Thyroid gland (tissue), 4 donors: ENCODE measurements around the gene PDZD2. TPM values are rescaled to one million over a fixed set of nuclear protein-coding genes. Genes with fewer than 3 reads are reported as not detected.

Source experiments
- DNase-seq, 2 donors: peaks; one replicate each; pipeline ENCODE4 v3.0.0-alpha.2; 2019
- H3K27ac ChIP-seq, 3 donors: fragments of 200-600 bp; sonication (generic); 1 replicate in 2 of 3; 2 replicates in 1 of 3; pipeline ENCODE4 v1.5.1; 2016 to 2019; ENCODE audit warnings: mild to moderate bottlenecking in 1 of 3, moderate library complexity in 1 of 3
- H3K27me3 ChIP-seq: fragments of 200-600 bp; sonication (generic); one replicate; pipeline ENCODE4 v1.5.1; 2019
- H3K36me3 ChIP-seq, 2 donors: fragments of 200-600 bp; sonication (generic); one replicate each; pipeline ENCODE4 v1.5.1; 2016 to 2019
- H3K4me1 ChIP-seq, 2 donors: fragments of 200-600 bp; sonication (generic); one replicate each; pipeline ENCODE4 v1.5.1; 2017 to 2019
- H3K4me3 ChIP-seq, 3 donors: fragments of 200-600 bp; sonication (generic); replicated peaks in 1 of 3; 1 replicate in 2 of 3; 2 replicates in 1 of 3; pipeline ENCODE4 v1.5.1; 2016; ENCODE audit warnings: mild to moderate bottlenecking in 1 of 3
- H3K9me3 ChIP-seq: fragments of 200-600 bp; sonication (generic); one replicate; pipeline ENCODE4 v1.5.1; 2017
- POLR2A ChIP-seq, 2 donors: fragments of 450-650 bp; IDR thresholded peaks; one replicate each; pipeline ENCODE4 v1.6.1; 2017; ENCODE audit warnings: antibody characterized with exemption in 2 of 2, mild to moderate bottlenecking in 2 of 2, moderate library complexity in 1 of 2
- WGBS, 2 donors: methylation state at CpG; one replicate each; pipeline ENCODE4 v1.1.5; 2017; 5-methylcytosine and 5-hydroxymethylcytosine counted together
- intact Hi-C: fragments of 100-400 bp; cut with DNase I; formaldehyde crosslinking; loops from one replicate; pipeline ENCODE4 v1.15.1; 2023
- total RNA-seq, 4 donors: library from RNA; depleted of rRNA; stranded (reverse); fragments of >200 nt; gene quantifications; one replicate each; pipeline ENCODE4 v1.2.3, GENCODE V29; 2016
- TF ChIP-seq, protein P1 (sequence below), 6 experiments: fragments of 200-600 bp in 3 of 6; fragments of 450-650 bp in 3 of 6; sonication (generic) in 3 of 6; IDR thresholded peaks; one replicate each; pipeline ENCODE4 v1.5.1; 2016 to 2019; ENCODE audit warnings: antibody characterized with exemption in 6 of 6, mild to moderate bottlenecking in 2 of 6, inconsistent platforms in 1 of 6, moderate library complexity in 1 of 6

PDZD2 gene
- total RNA-seq, 4 donors from 2014 or later: 1.8 to 4.5 (median 3.9) TPM

- TF ChIP-seq POLR2A (IDR thresholded peaks at IDR 0.05): no peak
- TF ChIP-seq, protein P1, sequence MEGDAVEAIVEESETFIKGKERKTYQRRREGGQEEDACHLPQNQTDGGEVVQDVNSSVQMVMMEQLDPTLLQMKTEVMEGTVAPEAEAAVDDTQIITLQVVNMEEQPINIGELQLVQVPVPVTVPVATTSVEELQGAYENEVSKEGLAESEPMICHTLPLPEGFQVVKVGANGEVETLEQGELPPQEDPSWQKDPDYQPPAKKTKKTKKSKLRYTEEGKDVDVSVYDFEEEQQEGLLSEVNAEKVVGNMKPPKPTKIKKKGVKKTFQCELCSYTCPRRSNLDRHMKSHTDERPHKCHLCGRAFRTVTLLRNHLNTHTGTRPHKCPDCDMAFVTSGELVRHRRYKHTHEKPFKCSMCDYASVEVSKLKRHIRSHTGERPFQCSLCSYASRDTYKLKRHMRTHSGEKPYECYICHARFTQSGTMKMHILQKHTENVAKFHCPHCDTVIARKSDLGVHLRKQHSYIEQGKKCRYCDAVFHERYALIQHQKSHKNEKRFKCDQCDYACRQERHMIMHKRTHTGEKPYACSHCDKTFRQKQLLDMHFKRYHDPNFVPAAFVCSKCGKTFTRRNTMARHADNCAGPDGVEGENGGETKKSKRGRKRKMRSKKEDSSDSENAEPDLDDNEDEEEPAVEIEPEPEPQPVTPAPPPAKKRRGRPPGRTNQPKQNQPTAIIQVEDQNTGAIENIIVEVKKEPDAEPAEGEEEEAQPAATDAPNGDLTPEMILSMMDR (IDR thresholded peaks at IDR 0.05): no peak
- no peak overlapping the region for H3K4me3 ChIP-seq
- no peaks in the 10 kb centered on the region for H3K9me3 ChIP-seq
- intact Hi-C loops: no loop called here
- H3K36me3 ChIP-seq: peaks cover 0 to 5% of the 10 kb centered on the region in 2 donors
- 87 to 88% methylated on average over 7 of the region's 7 CpGs for WGBS, 2 donors
- H3K27ac ChIP-seq: no peak overlapping the region
- no peaks in the 10 kb centered on the region for H3K27me3 ChIP-seq
- H3K4me1 ChIP-seq: peaks cover 3 to 20% of the 10 kb centered on the region in 2 donors
- DNase-seq: no peak
These were observed 497.4 kb downstream of the PDZD2 start for GRCh38 chr5:32136342-32136741.

DNA sequence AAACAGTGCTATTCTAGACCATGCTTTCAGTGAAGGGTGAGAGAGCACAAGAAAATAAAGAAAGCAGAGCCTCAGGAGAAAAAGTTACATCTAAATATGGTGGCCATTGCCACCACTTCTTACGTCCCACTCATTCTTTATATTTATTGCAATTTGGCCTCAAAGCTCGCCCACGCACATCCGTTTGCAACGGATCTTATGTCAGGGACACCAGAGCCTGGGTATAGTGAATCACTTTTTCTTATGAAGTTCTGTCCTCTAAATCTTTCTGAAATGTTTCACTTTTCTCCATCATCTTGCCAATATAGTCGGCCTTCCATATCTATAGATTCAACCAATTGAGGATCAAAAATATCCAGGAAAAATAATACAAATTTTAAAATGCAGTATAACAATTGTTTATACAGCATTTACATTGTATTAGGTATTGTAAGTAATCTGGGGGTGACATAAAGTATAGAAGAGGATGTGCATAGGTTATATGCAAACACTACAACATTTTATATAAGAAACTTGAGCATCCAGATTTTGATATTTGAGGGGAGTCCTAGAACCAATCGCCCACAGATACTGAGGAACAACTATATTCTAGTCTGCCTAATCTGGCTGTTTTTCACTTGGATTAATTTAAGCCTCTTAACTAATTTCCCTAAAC is 500.0 kb downstream of the PDZD2 start:
- no peak overlapping the region for H3K27ac ChIP-seq
- peaks cover 7% of the 10 kb centered on the region in 2 donors for H3K4me1 ChIP-seq
- DNase-seq: no peak
- TF ChIP-seq POLR2A (IDR thresholded peaks at IDR 0.05): no peak
- TF ChIP-seq, protein P1 (IDR thresholded peaks at IDR 0.05): no peak
- 92 to 93% methylated on average over 7 of the region's 7 CpGs for WGBS, 2 donors
- no peaks in the 10 kb centered on the region for H3K9me3 ChIP-seq
- H3K4me3 ChIP-seq: no peak overlapping the region
- peaks cover 0 to 5% of the 10 kb centered on the region in 2 donors for H3K36me3 ChIP-seq
- intact Hi-C loops: no loop called here
- no peaks in the 10 kb centered on the region for H3K27me3 ChIP-seq

DNA sequence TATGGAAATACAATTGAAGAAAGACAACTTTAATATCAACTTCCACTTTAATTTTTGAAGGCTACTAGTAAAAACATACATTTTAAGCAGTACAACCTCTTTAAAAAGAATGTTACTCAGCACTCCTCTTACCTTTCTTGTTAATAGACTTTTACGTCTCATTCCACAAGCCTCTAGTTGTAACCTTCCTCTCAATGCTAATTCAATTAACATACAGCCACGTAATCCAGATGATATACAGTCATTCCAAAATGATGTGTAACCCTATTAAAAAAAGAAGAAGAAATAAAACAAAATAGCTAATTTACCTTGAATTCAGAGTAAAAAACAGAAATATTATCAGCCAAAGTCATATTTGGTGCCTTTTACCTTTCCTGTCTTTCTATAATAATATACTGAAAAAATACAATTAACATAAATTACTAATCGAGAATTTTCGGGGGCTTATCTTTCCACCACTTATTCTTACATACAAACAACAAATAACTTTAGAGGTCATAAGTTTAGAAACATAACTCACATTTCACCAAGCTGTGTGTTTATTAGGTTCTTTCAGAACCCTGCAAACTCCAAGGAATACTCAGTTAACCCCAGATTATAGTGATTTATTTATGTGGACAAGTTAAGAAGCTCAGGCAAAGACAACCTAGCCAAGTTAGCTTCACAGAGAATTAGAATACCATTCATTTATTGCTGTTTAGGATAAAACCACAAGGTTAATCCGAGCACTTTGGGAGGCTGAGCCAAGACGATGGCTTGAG is 504.9 kb downstream of the PDZD2 start:
- H3K9me3 ChIP-seq: no peaks in the 10 kb centered on the region
- WGBS, 2 donors: 89 to 95% methylated on average over 6 of the region's 6 CpGs
- H3K27me3 ChIP-seq: no peaks in the 10 kb centered on the region
- no peak overlapping the region for H3K4me3 ChIP-seq
- TF ChIP-seq, protein P1 (IDR thresholded peaks at IDR 0.05): no peak
- TF ChIP-seq POLR2A (IDR thresholded peaks at IDR 0.05): no peak
- no peaks in the 10 kb centered on the region for H3K36me3 ChIP-seq
- DNase-seq: no peak
- H3K4me1 ChIP-seq: peaks cover 32 to 35% of the 10 kb centered on the region in 2 donors
- no peak overlapping the region for H3K27ac ChIP-seq
- intact Hi-C loops: no loop called here

- Histone ChIP-seq H3K9me3 (no peaks in the 10 kb centered on the region), H3K4me1 (peaks cover 36 to 41% of the 10 kb centered on the region in 2 donors), H3K36me3 (no peaks in the 10 kb centered on the region), H3K4me3 (no peak overlapping the region), H3K27me3 (no peaks in the 10 kb centered on the region), H3K27ac (no peak overlapping the region)
- TF ChIP-seq, protein P1 (IDR thresholded peaks at IDR 0.05): no peak
- no peak for TF ChIP-seq POLR2A (IDR thresholded peaks at IDR 0.05)
- intact Hi-C loops: no loop called here
- 94% methylated on average over 5 of the region's 5 CpGs for WGBS, 2 donors
- DNase-seq: no peak
These were observed 505.7 kb downstream of the PDZD2 start for GRCh38 chr5:32144378-32145207.
